IPS DF 6.9 (cell line): ENCODE results near the gene CPSF4.
A peak's percentile ranks its signal among the peaks of the same experiment; 100 is the strongest.

Source experiments
- DNase-seq: peaks from one replicate; pipeline ENCODE4 v3.0.0-alpha.2; 2013; ENCODE audit warnings: low read depth, low spot score
- H3K27ac ChIP-seq: one replicate; pipeline ENCODE4 v1.5.1; 2013; ENCODE audit warnings: low read length, control low read depth
- H3K27me3 ChIP-seq: 2 replicates; pipeline ENCODE4 v1.6.1; 2013; ENCODE audit warnings: mild to moderate bottlenecking, low read length; ENCODE audit not compliant: control insufficient read depth, insufficient read depth
- H3K36me3 ChIP-seq: 2 replicates; pipeline ENCODE4 v1.6.1; 2013; ENCODE audit warnings: low read length; ENCODE audit not compliant: control insufficient read depth, insufficient read depth
- H3K4me1 ChIP-seq: 2 replicates; pipeline ENCODE4 v1.6.1; 2013; ENCODE audit warnings: low read length; ENCODE audit not compliant: control insufficient read depth, insufficient read depth
- H3K4me3 ChIP-seq: 2 replicates; pipeline ENCODE4 v1.5.1; 2013; ENCODE audit warnings: mild to moderate bottlenecking, low read length
- H3K9me3 ChIP-seq: 2 replicates; pipeline ENCODE4 v1.6.1; 2013; ENCODE audit warnings: low read length, inconsistent platforms; ENCODE audit not compliant: control insufficient read depth, insufficient read depth
- WGBS: extraction: QIAGEN DNeasy Blood & Tissue Kit; methylation state at CpG from one replicate; pipeline ENCODE4 v1.1.7; 2013; ENCODE audit warnings: mixed read lengths, missing lambda C conversion rate; ENCODE audit not compliant: insufficient read length, insufficient coverage; 5-methylcytosine and 5-hydroxymethylcytosine counted together

The CPSF4 gene

DNA sequence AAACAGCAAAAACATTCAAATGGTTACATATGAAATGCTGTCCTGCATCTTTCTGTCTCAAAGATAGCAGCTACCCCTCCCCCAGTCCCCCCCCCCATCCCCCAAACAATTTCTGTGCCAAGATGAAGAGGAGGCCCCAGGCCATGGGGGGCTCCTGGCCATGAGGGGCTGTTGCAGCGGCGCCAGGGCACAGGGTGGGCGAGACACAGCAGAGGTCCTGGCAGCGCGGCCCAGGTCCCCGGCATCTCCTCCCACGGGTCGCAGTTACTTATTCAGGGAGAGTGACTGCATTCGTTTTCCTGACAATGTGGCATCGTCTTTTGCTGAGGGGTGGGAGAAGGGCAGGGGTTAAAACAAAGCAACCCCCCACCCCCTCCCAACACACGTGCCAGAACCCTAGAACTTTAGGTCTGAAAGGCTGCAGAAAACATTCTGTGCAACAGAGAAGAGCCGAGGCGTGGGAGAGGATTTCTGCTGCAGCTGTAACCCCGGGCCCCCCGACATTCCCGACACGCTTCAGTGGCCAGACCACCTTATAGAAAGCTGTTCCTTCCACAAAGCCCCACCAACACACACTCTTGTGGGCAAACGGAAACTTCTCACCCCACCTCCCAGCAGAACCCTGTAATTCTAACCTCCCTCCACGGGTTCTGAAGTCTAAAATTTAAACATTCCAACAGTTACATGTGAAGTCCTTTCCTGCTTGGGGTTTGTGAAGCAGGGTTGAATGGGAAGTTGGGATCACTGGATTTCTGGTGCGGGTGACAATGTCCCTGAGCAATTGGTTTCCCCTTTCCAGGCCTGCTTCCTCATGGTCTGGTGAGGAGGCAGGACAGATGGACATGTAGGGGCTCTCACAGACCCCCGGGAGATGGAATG lies 42.1 kb upstream of the CPSF4 start:
- no peak for DNase-seq
- Histone ChIP-seq H3K27ac (no peak overlapping the region), H3K4me1 (peaks cover 6% of the 10 kb centered on the region; the same call in 1 of the 2 replicates), H3K4me3 (no peak overlapping the region), H3K9me3 (no peaks in the 10 kb centered on the region), H3K27me3 (no peaks in the 10 kb centered on the region), H3K36me3 (peaks cover 40% of the 10 kb centered on the region)
- WGBS: no CpG with 5 or more reads among the region's 21 CpGs

DNA sequence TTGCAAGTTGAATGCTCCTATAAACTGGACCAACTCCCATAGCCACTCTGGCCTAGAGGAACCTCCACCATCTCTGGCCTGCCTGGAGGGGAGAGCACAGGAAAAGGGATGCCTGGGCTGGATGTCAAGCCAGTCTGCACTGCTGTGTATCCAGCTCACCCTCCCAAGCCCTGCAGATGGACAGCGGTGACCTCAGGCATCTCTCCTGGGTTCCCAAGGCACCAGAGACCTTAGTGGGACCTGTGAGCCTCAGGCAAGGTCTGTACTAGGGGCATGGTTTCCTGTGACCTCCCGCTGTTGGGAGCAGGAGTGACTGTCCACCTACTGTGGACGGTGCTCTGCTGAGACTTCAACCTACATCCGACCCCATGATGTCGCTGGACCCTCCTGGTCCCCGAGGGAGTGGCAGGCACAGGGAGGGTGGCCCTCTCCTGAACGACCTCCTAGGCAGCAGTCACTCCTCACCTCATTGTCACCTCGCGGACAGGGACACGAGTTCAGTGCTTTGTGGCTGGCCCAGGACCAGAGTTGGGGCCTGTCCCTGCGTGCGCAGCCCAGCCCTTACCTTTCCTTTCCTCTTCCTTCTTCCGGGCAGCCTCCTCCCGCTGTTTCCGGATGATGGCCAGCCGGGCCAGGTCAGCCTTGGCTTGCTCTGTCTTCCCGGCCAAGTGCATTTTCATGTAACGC lies 41.3 kb upstream of the CPSF4 start:
- no peak for DNase-seq
- Histone ChIP-seq H3K27ac (no peak overlapping the region), H3K4me1 (peaks cover 4% of the 10 kb centered on the region; the same call in 1 of the 2 replicates), H3K4me3 (no peak overlapping the region), H3K36me3 (peaks cover 40% of the 10 kb centered on the region), H3K27me3 (no peaks in the 10 kb centered on the region), H3K9me3 (no peaks in the 10 kb centered on the region)
- WGBS: no CpG with 5 or more reads among the region's 18 CpGs

DNA sequence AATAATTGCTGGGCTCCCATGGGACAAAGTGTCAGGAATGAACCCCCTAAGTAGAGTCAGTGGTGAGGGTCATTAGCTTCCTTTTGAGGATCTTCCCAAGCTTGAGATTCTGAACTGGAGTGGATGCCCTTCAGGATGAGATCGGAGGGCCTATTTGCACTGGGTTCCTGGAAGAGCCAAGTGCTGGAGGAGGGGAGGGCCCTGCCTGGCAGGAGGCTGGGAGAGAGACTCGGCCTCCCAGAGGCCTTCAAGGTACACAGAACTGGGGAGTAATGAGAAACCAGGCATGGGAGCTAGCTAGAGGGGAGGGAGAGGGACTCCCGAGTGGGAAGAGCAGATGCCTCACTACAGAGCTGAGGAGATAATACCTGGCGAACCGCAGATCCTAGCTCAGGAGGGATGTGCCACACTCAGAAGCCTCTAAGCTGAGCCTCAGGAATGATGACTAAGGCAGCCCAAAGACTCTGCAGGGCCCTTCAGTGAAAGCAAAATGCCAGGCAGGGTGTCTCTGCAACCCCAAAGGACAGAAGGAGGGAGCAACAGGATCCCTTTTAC lies 39.8 kb upstream of the CPSF4 start:
- H3K27me3 ChIP-seq: no peaks in the 10 kb centered on the region
- H3K27ac ChIP-seq: no peak overlapping the region
- no CpG with 5 or more reads among the region's 5 CpGs for WGBS
- no peak for DNase-seq
- H3K36me3 ChIP-seq: peaks cover 46% of the 10 kb centered on the region
- H3K4me1 ChIP-seq: peaks cover 1% of the 10 kb centered on the region; the same call in 1 of the 2 replicates
- no peak overlapping the region for H3K4me3 ChIP-seq
- no peaks in the 10 kb centered on the region for H3K9me3 ChIP-seq

DNA sequence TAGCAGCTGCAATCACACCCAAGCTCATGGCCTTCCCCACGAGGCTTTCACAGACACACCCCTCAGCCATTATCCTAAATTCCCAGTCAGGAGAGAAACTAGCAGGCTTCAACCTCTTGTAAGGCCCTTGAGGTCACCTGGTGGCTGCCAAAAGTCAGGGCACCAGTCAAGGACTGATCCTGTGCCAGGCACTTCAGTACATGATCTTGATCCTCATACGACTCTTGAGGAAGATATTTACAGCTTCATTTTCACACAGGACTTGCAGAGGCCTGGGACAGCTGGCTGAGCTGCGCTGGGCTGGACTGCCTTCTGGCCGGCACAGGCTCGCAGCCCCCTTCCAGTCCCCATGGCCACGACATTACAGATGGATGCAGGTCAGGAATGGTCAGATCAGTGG lies 39.1 kb upstream of the CPSF4 start:
- Histone ChIP-seq H3K9me3 (no peaks in the 10 kb centered on the region), H3K27me3 (no peaks in the 10 kb centered on the region), H3K36me3 (peaks cover 51% of the 10 kb centered on the region), H3K4me1 (no peaks in the 10 kb centered on the region), H3K4me3 (no peak overlapping the region), H3K27ac (no peak overlapping the region)
- DNase-seq: no peak
- WGBS: no CpG with 5 or more reads among the region's 6 CpGs

DNA sequence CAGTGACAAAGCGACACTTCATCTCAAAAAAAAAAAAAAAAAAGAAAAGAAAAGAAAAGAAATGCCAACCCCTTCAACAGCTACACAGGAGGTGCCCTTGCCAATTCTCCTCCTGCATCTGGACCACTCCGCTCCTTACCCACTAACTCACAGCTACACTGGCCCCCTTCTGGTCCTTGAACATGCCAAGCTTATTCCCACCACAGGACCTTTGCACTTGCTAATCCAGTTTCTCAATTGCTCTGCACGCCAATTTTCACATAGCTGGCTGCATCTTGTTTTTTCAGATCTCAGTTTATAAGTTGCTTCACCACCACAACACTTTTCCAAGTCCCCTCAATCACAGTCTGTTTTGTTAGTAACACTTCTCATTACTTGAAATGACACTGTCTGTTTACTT lies 35.9 kb upstream of the CPSF4 start:
- Histone ChIP-seq H3K27ac (no peak overlapping the region), H3K27me3 (no peaks in the 10 kb centered on the region), H3K4me3 (no peak overlapping the region), H3K9me3 (no peaks in the 10 kb centered on the region), H3K4me1 (no peaks in the 10 kb centered on the region), H3K36me3 (peaks cover 38% of the 10 kb centered on the region; the same call in 1 of the 2 replicates)
- no CpG with 5 or more reads among the region's 3 CpGs for WGBS
- DNase-seq: no peak

DNA sequence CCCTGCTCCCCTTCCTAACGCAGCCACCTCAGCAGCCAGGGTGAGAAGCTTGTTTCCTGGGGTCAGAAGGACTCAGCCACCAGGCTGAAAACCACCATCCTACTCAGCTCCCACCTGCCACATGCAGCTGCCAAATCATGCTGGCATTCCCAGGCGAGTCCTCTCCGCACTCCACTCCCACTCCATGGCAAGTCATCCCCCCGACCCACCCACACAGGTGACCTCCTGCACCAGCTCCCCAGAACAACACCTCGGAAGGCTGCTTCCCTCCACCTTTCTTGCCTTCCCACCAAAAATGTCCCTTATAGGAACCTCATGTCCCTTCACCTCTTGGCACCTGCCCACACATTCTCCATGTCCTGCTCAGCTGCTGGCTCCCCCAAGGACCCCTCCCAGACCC lies 35.0 kb upstream of the CPSF4 start:
- H3K4me3 ChIP-seq: no peak overlapping the region
- H3K36me3 ChIP-seq: peaks cover 34% of the 10 kb centered on the region; the same call in 1 of the 2 replicates
- H3K9me3 ChIP-seq: no peaks in the 10 kb centered on the region
- H3K4me1 ChIP-seq: no peaks in the 10 kb centered on the region
- H3K27ac ChIP-seq: no peak overlapping the region
- H3K27me3 ChIP-seq: no peaks in the 10 kb centered on the region
- no CpG with 5 or more reads among the region's 5 CpGs for WGBS
- no peak for DNase-seq

DNA sequence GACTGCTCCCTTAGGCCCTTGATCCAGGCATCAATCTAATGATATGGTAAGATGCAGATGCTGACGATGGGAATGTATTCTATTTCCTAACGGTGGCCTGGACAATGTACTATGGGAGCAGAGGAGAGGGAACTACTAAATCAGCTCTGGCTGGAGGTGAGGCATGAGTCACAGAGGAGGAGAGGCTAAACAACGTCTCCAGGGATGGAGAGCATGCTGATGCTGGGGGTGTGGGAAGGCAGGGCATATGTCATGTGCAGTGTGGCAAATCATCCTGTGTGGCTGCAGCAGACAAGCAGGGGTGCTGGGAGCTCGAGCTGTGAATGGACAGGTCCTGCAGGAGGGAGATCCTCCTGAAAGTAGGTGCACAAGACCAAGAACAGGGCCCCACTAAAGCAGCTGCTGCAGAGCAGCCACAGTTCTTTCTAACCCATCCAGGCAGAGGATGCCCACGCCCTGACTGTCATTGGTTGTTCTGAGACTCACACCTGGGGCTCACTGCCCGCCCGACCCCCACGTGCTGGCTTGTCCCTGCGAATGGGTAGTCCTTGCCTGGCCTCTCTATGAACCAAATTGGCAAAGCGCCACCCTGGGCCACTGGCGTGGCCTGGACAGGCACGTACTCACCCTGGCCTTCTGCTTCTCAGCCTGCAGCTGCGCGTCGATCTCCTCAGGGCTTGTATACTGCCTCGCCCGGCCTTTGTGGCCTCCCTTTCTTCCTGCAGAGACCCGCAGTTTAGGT lies 34.3 kb upstream of the CPSF4 start:
- DNase-seq: no peak
- no peaks in the 10 kb centered on the region for H3K4me1 ChIP-seq
- H3K4me3 ChIP-seq: no peak overlapping the region
- no CpG with 5 or more reads among the region's 18 CpGs for WGBS
- H3K9me3 ChIP-seq: no peaks in the 10 kb centered on the region
- H3K27me3 ChIP-seq: no peaks in the 10 kb centered on the region
- peaks cover 30% of the 10 kb centered on the region; the same call in 1 of the 2 replicates for H3K36me3 ChIP-seq
- H3K27ac ChIP-seq: no peak overlapping the region

DNA sequence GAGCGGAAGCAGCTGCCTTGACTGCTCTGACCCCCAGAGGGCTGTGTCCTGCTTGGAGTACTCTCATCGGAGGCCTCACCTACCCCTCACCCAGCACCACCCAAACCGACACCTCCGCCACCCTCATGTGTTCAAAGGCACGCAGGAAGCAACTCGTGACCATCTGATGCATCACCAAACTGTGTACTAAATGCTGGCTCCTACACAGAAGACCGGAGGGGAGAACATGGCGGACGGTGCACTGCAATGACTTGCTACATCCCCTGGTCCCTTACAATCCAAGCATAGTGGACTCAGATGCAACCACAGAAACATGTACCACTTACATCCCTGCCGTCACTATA lies 33.8 kb upstream of the CPSF4 start:
- no peak for DNase-seq
- no peaks in the 10 kb centered on the region for H3K9me3 ChIP-seq
- H3K36me3 ChIP-seq: peaks cover 25% of the 10 kb centered on the region; the same call in 1 of the 2 replicates
- whole genome bisulfite sequencing: no CpG with 5 or more reads among the region's 10 CpGs
- no peak overlapping the region for H3K27ac ChIP-seq
- H3K4me3 ChIP-seq: no peak overlapping the region
- no peaks in the 10 kb centered on the region for H3K4me1 ChIP-seq
- H3K27me3 ChIP-seq: no peaks in the 10 kb centered on the region

DNA sequence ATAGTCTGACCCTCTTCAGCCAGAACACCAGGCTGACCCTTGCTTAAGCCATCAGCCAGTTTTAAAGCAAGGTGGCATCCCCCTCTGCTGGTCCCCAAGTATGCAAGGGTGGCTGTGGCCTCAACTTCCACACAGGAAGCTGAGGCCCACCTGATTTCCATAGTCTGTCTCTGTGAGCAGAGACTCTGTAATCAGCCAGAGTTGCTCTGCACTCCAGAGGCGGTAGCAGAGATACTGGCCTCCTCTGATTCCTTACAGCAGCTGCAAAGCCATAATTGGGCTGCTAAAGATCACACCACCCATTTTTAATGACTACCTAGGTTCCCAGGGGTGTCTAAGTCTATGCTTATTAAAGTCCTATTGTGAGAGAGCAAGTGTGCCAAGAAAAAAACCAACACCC lies 32.2 kb upstream of the CPSF4 start:
- no peaks in the 10 kb centered on the region for H3K4me1 ChIP-seq
- H3K4me3 ChIP-seq: no peak overlapping the region
- no peak for DNase-seq
- H3K27ac ChIP-seq: no peak overlapping the region
- WGBS: no CpG with 5 or more reads among the region's 1 CpG
- peaks cover 14% of the 10 kb centered on the region; the same call in 1 of the 2 replicates for H3K36me3 ChIP-seq
- no peaks in the 10 kb centered on the region for H3K9me3 ChIP-seq
- H3K27me3 ChIP-seq: no peaks in the 10 kb centered on the region

DNA sequence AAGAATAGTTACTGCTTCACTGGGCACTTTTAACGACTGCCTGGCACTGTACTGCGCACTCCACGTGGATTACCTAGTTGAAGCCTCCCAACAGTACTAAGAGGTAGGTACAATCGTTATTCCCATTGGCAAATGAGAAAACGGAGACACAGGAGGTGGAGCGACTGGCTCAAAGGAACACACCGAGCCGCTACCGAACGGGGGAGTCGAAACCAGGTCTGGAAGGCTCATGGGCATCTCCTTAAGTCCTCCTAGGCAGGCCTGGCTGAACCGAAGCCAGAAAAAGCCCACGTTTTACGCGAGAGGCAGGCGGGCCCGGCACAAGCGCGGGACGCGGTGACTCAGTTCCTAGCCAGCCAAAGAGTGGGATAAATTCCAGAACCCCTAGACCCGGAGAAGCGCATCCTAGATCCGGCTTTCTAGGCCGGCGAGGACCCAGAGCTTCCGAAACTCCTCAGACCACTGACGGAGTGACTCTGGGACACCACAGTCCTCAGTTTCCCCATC lies 30.8 kb upstream of the CPSF4 start:
- peak overlapping the region; percentile 65 for H3K4me3 ChIP-seq
- no peaks in the 10 kb centered on the region for H3K9me3 ChIP-seq
- no CpG with 5 or more reads among the region's 28 CpGs for WGBS
- H3K4me1 ChIP-seq: no peaks in the 10 kb centered on the region
- no peaks in the 10 kb centered on the region for H3K27me3 ChIP-seq
- no peak for DNase-seq
- peaks cover 14% of the 10 kb centered on the region; the same call in 1 of the 2 replicates for H3K36me3 ChIP-seq
- no peak overlapping the region for H3K27ac ChIP-seq
